Esophagus squamous epithelium (tissue), 5 donors: ENCODE measurements around the gene NQO1. TPM values are rescaled to one million over a fixed set of nuclear protein-coding genes. Genes with fewer than 3 reads are reported as not detected.

ENCODE experiments used
- DNase-seq: peaks from one replicate; lab custom pipeline; 2025; lab: John Stamatoyannopoulos, UW
- H3K27ac ChIP-seq, 4 donors: fragments of 200-600 bp; sonication (generic); one replicate each; pipeline ENCODE4 v1.5.1; 2016 to 2019; ENCODE audit warnings: mild to moderate bottlenecking in 1 of 4
- H3K27me3 ChIP-seq, 4 donors: fragments of 200-600 bp; sonication (generic); 1 replicate in 3 of 4; 2 replicates in 1 of 4; pipeline versions ENCODE4 v1.5.1 to v1.6.0; 2017 to 2021; ENCODE audit warnings: antibody characterized with exemption in 1 of 4
- H3K36me3 ChIP-seq, 3 donors: fragments of 200-600 bp; sonication (generic); one replicate each; pipeline ENCODE4 v1.5.1; 2016 to 2019
- H3K4me1 ChIP-seq, 3 donors: fragments of 200-600 bp; sonication (generic); one replicate each; pipeline ENCODE4 v1.5.1; 2017 to 2019
- H3K4me3 ChIP-seq, 4 donors: fragments of 200-600 bp; sonication (generic); 1 replicate in 3 of 4; 2 replicates in 1 of 4; pipeline ENCODE4 v1.5.1; 2016 to 2019; ENCODE audit warnings: mild to moderate bottlenecking in 2 of 4, moderate library complexity in 1 of 4
- H3K9me3 ChIP-seq, 3 donors: fragments of 200-600 bp; sonication (generic); one replicate each; pipeline ENCODE4 v1.5.1; 2016 to 2019
- CTCF ChIP-seq, 6 experiments: fragments of 450-650 bp in 4 of 6; fragments of 200-600 bp in 2 of 6; sonication (generic) in 2 of 6; IDR thresholded peaks; one replicate each; pipeline ENCODE4 v1.5.1; 2016 to 2019; ENCODE audit warnings: antibody characterized with exemption in 6 of 6, mild to moderate bottlenecking in 4 of 6, moderate library complexity in 4 of 6
- POLR2A ChIP-seq, 4 donors: fragments of 450-650 bp; IDR thresholded peaks; one replicate each; pipeline ENCODE4 v1.6.1; 2017; ENCODE audit warnings: antibody characterized with exemption in 4 of 4, mild to moderate bottlenecking in 4 of 4, moderate library complexity in 3 of 4
- WGBS, 2 donors: methylation state at CpG; one replicate each; pipeline ENCODE4 v1.1.5; 2018; 5-methylcytosine and 5-hydroxymethylcytosine counted together
- intact Hi-C: fragments of 100-400 bp; cut with DNase I; formaldehyde crosslinking; loops from one replicate; pipeline ENCODE4 v1.15.0; 2022
- total RNA-seq, 4 donors: library from RNA; depleted of rRNA; stranded (reverse); fragments of >200 nt; gene quantifications; one replicate each; pipeline ENCODE4 v1.1.0, GENCODE V29; 2016
- donor health status: DM: yes; HTN: yes; CAD: no.

NQO1 gene
- total RNA-seq, 4 donors from 2014 or later = 152 to 442 (median 247) TPM

- Histone ChIP-seq H3K4me1 (no peaks in the 10 kb centered on the region), H3K4me3 (no peak overlapping the region), H3K27me3 (no peaks in the 10 kb centered on the region), H3K9me3 (no peaks in the 10 kb centered on the region), H3K27ac (no peak overlapping the region), H3K36me3 (peaks cover 6 to 76% (median 15%) of the 10 kb centered on the region in 3 donors)
- WGBS, 2 donors = 83 to 94% methylated on average over 1 of the region's 1 CpG
- intact Hi-C loops = no loop called here
- DNase-seq = no peak
- TF ChIP-seq POLR2A (IDR thresholded peaks at IDR 0.05) (no peak), CTCF (IDR thresholded peaks at IDR 0.05) (no peak)
These were observed 63.5 kb downstream of the NQO1 start for GRCh38 chr16:69662901-69663300.

GRCh38 chr16:69660166-69660565 is 66.2 kb downstream of the NQO1 start:
- intact Hi-C loops = no loop called here
- H3K36me3 ChIP-seq = peaks cover 6 to 99% (median 29%) of the 10 kb centered on the region in 3 donors
- WGBS, 2 donors = 58 to 64% methylated on average over 4 of the region's 4 CpGs
- H3K27me3 ChIP-seq = no peaks in the 10 kb centered on the region
- H3K4me1 ChIP-seq = no peaks in the 10 kb centered on the region
- no peaks in the 10 kb centered on the region for H3K9me3 ChIP-seq
- H3K4me3 ChIP-seq = no peak overlapping the region
- TF ChIP-seq POLR2A (IDR thresholded peaks at IDR 0.05) = no peak
- TF ChIP-seq CTCF (IDR thresholded peaks at IDR 0.05) = no peak
- no peak overlapping the region for H3K27ac ChIP-seq
- DNase-seq = no peak

Other genes with a start within 250 kb of the NQO1 start
- gene NFAT5, start 160.6 kb downstream of the NQO1 start, total RNA-seq = 10 to 100 TPM; 15.7 to 59.3 (median 30.1) TPM
- gene NOB1, start 28.4 kb upstream of the NQO1 start, total RNA-seq = 10 to 100 TPM; 34.4 to 55.1 (median 45.2) TPM
- gene WWP2, start 35.8 kb upstream of the NQO1 start, total RNA-seq = 10 to 100 TPM; 23.4 to 32.8 (median 29.6) TPM
- gene CLEC18A, start 224.8 kb upstream of the NQO1 start, total RNA-seq = 1 to 10 TPM in 2 of 4 donors, under 1 TPM in 2; 0.45 to 1.3 (median 0.99) TPM